ENCODE data around the gene EPB41L5. TPM values are rescaled to one million over a fixed set of nuclear protein-coding genes. Genes with fewer than 3 reads are reported as not detected.
"Not testable (repeated sequence)": the region's sequence is repeated elsewhere in the genome, so short reads cannot be mapped to it uniquely, and the experiment has no call there.

EPB41L5 gene
- polyA plus RNA-seq (2012; ENCODE audit: insufficient read depth, insufficient read length), result 9.3 TPM

DNA sequence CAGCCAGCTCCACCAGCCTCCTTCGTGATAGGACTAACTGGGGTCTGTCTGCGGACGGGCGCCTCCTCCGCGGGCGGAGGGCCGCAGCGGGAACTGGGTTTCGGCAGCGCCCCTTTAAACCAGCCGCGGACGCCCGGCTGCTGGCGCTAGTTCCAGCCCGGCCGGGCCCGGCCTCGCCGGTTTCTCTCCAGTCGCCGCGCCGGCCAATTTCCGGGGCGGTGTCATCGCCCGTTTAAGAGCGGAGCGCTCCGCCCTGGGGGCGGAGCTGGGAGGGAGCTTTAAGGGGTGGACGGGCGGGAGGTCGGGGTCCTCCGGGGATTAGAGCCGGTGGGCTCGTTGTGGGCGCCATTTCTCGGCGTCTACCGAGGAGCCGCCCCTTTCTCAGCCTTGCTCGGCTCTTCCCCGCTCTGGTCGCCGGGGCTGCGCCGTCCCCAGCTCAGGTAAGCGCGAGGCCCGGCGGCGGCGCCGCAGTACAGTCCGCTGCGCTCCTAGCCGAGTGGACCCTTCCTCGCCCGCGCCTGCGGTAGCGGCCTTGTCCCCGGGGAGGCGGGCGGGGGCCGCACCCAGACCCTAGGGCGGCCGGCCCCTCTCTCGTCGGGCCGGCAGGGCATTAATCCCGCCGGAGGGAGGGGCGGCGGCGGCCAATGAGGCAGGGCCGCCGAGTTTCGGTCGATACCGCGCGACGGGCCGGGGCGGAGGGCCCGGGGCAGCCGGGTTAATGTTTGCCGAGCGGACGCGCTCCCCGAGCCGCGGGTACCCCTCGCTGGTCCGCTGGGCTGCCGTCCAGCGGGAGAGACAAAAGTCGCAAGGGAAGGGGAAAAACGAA is at the start of gene EPB41L5:
Gene EPB41L5, plus strand, starts transcription at position 307 of the 826 bp plus-strand sequence. CDS start 6,008 bp downstream, outside the sequence.
- peak within 1 kb of the TSS; percentile 69 for H3K4me3 ChIP-seq (ENCODE audit: low read length)
- DNase-seq (ENCODE audit: low read depth, low spot score), result peak; percentile 78

DNA sequence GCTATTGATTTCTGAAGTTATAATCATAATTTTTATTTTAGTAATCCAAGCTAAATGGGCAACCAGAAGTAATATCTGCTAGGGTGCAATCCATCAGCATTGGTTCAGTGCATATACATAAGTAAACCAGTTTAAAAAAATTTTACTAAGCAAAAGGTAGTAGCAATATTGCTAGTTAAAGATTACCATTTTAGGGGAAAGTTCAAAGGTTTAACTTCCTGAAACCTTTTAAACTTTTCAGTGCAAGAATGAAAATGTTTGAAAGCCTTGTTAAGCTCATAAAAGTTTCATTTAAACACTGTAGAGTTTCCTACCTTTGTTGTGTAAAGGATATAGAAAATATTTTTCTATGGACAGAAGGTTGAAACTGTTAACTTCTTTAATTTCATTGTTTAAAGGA is 31.0 kb upstream of the EPB41L5 start:
- no peak overlapping the region for H3K4me3 ChIP-seq (ENCODE audit: low read length)
- no peak for DNase-seq (ENCODE audit: low read depth, low spot score)

DNA sequence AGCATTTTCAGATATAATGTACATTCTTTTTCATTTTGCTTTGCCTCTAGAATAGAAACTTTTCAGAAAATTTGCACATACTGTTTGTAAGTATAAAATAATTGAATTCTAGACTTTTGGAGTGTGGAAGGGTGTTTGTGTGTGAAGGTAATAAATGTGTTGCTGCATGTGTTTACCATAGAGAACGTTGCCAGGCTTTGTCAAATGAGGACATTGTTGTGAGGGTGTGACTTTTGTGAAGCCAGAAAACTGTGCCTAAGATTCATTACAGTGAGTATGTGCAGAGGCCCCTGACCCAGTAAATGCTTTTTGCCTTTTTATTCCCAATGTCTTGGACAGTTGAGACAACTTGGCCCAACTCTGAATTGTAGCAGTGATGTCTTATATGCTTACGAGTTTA is 30.4 kb upstream of the EPB41L5 start:
- no peak overlapping the region for H3K4me3 ChIP-seq (ENCODE audit: low read length)
- DNase-seq (ENCODE audit: low read depth, low spot score), result no peak

- DNase-seq (ENCODE audit: low read depth, low spot score), result no peak
- no peak overlapping the region for H3K4me3 ChIP-seq (ENCODE audit: low read length)
Measured at GRCh38 chr2:119983108-119983507, 29.8 kb upstream of the EPB41L5 start.

DNA sequence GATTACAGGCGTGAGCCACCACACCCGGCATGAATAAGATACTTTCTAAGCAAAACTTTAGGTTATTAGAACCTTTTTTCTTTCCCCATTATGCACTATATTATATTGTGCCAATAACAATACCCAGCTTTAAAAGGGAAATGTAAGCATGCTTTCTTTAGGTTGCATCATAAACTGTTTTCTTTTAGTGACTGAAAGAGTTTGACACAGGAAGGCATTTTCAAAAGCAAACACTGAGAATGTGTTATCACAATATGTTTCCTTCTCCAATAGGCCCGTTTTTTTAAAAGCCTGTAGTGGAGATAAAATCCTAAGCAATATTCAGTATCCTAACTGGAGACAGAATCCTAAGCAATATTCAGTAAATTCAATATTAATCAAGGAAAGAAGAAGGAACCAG is 16.7 kb upstream of the EPB41L5 start:
- no peak for DNase-seq (ENCODE audit: low read depth, low spot score)
- no peak overlapping the region for H3K4me3 ChIP-seq (ENCODE audit: low read length)

DNA sequence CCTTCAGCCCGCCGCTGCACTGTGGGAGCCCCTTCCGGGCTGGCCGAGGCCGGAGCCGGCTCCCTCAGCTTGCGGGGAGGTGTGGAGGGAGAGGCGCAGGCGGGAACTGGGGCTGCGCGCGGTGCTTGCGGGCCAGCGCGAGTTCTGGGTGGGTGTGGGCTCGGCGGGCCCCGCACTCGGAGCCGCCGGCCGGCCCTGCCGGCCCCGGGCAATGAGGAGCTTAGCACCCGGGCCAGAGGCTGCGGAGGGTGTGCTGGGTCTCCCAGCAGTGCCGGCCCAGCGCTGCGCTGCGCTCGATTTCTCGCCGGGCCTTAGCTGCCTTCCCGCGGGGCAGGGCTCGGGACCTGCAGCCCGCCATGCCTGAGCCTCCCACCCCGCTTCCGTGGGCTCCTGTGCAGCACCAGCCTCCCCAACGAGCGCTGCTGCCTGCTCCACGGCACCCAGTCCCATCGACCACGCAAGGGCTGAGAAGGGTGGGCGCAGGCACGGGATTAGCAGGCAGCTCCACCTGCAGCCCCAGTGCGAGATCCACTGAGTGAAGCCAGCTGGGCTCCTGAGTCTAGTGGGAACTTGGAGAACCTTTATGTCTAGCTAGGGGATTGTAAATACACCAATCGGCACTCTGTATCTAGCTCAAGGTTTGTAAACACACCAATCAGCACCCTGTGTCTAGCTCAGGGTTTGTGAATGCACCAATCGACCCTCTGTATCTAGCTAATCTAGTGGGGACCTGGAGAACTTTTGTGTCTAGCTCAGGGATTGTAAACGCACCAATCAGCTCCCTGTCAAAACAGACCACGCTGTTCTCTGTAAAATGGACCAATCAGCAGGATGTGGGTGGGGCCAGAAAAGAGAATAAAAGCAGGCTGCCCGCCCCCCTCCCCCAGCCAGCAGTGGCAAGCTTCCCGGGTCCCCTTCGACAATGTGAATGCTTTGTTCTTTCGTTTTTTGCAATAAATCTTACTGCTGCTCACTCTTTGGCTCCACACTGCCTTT is 15.7 kb upstream of the EPB41L5 start:
- not testable (repeated sequence) for DNase-seq (ENCODE audit: low read depth, low spot score)

DNA sequence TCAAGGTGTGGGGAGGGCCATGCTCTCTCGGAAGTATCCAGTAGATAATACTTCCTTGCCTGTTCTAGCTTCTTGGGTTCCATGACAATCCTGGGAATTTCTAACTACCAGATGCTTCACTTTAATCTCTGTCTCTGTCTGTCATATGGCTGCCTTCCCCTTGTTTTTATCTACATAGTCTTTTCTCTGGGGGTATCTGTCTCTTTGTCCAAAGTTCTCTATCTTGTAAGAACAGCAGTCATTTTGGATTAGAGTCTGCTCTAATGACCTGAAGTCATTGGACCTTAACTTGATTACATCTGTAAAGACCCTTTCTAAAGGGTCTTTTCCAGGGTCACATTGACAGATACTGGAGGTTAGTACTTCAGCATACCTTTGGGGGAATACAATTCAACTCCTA is 11.4 kb upstream of the EPB41L5 start:
- no peak overlapping the region for H3K4me3 ChIP-seq (ENCODE audit: low read length)
- no peak for DNase-seq (ENCODE audit: low read depth, low spot score)

More for the DNA sequence above, 15.7 kb upstream of the EPB41L5 start:
- H3K4me3 ChIP-seq (ENCODE audit: low read length), result not testable (repeated sequence)

DNA sequence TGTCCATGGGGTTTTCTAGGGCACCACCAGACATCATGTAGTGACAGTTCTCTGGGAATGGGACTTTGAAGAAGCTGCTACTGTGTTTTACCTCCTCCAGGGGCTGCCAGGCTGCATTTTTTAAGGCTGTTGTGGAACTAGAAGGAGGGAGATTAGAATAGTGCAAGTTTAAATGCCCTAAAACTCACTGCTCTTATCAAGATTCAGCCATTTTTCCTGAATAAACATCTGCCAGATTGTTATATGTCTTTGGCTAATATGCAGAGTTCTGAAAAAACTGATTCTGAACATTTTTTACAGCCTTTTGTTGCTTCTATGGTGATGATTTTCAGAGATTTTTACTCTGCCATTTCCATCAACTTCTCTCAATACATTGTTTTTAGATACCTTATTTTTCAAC is 8.6 kb upstream of the EPB41L5 start:
- DNase-seq (ENCODE audit: low read depth, low spot score), result no peak
- no peak overlapping the region for H3K4me3 ChIP-seq (ENCODE audit: low read length)

GRCh38 chr2:120005834-120006521 is 6.9 kb upstream of the EPB41L5 start:
- no peak overlapping the region for H3K4me3 ChIP-seq (ENCODE audit: low read length)
- no peak for DNase-seq (ENCODE audit: low read depth, low spot score)

- no peak overlapping the region for H3K4me3 ChIP-seq (ENCODE audit: low read length)
- no peak for DNase-seq (ENCODE audit: low read depth, low spot score)
Measured at GRCh38 chr2:120007851-120008250, 5.0 kb upstream of the EPB41L5 start.

- peak overlapping the region; percentile 69 for H3K4me3 ChIP-seq (ENCODE audit: low read length)
Measured at GRCh38 chr2:120012363-120012762, 514 bp upstream of the EPB41L5 start.

DNA sequence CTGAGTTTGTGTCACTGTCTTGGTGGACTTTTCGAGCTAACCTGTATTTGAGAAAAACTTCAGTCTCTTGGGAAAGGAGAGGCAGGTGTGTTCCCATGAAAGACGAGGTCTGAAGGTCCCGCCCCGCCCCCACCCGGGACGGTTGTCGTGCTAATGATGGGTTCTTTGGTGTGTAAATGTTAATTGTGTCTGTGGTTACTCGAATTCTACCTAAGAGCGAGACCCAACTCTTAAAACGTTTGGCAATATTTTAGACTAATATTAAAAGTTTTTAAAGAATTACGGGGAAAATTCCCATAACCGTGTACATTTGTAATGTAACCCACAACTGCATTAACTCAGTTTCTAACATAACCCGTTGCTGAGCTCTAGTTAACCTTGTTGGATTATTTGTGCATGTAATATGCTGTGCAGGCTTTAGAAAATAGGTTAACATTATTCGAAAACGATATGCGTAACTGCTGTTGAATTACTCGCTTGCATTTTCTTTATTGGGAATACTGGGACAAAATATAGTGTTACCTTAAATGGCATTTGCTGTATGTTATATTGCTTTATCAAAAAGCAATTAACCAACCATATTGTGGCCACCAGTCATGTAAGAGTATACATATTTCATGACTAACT is 833 bp downstream of the EPB41L5 start:
- peak overlapping the region; percentile 69 for H3K4me3 ChIP-seq (ENCODE audit: low read length)
- DNase-seq (ENCODE audit: low read depth, low spot score), result no peak

More at GRCh38 chr2:120012363-120012762, 514 bp upstream of the EPB41L5 start:
- no peak for DNase-seq (ENCODE audit: low read depth, low spot score)

DNA sequence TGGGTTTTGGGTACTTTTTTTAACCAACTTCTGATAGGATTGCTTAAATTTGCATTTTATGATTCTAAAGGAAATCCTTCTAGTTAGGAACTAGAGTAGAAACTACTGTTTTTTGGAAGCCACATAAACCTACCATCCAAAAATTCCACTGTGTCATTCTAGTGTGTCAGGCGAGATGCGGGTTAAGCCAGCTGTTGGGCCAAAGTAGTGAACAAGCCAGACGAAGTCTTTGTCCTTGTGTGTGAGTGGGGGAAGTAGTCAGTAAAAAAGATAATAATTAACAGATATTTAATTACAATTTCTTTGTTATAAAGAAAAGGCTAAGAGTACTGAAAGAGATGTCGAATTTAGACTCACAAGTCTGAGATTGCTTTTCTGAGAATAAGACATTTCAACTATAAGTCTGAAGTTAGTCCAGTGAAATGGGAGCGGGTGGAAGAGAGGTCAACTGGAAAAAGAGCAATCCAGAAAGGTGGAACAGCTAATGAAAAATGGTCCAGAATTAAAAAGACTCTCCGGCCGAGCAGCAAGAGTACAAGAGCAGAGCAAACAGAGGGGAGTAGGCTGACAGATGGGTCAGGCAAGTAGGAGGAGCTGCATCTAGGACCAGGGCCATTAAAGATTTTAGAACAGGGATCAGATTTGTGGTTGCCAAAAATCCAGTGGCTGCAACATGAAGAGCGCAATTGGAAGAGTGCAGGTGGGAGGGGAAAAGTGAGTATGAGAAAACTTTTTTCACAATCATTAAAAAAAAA is 1.5 kb downstream of the EPB41L5 start:
- H3K4me3 ChIP-seq (ENCODE audit: low read length), result no peak overlapping the region
- no peak for DNase-seq (ENCODE audit: low read depth, low spot score)

GRCh38 chr2:120016800-120017199 is 3.9 kb downstream of the EPB41L5 start:
- DNase-seq (ENCODE audit: low read depth, low spot score), result no peak

GRCh38 chr2:120017201-120017600 is 4.3 kb downstream of the EPB41L5 start:
- no peak overlapping the region for H3K4me3 ChIP-seq (ENCODE audit: low read length)
- no peak for DNase-seq (ENCODE audit: low read depth, low spot score)

More at GRCh38 chr2:120016800-120017199, 3.9 kb downstream of the EPB41L5 start:
- no peak overlapping the region for H3K4me3 ChIP-seq (ENCODE audit: low read length)

GRCh38 chr2:120018549-120018948 is 5.7 kb downstream of the EPB41L5 start:
- no peak for DNase-seq (ENCODE audit: low read depth, low spot score)
- no peak overlapping the region for H3K4me3 ChIP-seq (ENCODE audit: low read length)

DNA sequence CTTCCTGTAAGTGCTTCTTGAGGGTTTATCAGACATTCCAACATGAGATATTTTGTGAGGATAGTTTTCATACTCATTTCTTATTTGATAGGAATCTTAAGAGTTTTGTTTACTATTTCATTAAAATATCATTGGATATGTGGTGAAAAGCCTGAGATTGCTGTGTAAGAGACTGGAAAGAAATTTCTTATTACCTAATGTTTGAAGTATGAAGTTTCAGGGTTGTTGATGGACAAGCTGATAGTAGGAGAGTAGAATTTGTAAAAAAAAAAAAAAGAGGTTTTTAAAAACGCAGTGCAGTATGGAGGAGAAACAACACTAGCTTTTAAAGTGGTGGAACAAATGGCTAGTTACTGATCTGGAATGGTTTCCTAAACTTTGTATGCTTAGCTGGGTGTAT is 7.7 kb downstream of the EPB41L5 start:
- no peak overlapping the region for H3K4me3 ChIP-seq (ENCODE audit: low read length)
- no peak for DNase-seq (ENCODE audit: low read depth, low spot score)

DNA sequence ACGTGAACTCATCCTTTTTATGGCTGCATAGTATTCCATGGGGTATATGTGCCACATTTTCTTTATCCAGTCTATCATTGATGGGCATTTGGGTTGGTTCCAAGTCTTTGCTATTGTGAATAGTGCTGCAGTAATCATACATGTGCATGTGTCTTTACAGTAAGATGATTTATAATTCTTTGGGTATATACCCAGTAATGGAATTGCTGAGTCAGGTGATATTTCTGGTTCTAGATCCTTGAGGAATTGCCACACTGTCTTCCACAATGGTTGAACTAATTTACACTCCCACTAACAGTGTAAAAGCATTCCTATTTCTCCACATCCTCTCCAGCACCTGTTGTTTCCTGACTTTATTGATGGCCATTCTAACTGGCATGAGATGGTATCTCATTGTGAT is 9.6 kb downstream of the EPB41L5 start:
- not testable (repeated sequence) for DNase-seq (ENCODE audit: low read depth, low spot score)

More for the DNA sequence above, 9.6 kb downstream of the EPB41L5 start:
- not testable (repeated sequence) for H3K4me3 ChIP-seq (ENCODE audit: low read length)
